Thyroid gland (tissue), 4 donors: ENCODE results near the gene TMEM200B. TPM values are rescaled to one million over a fixed set of nuclear protein-coding genes. Genes with fewer than 3 reads are reported as not detected.

Source experiments
- DNase-seq, 2 donors: peaks; one replicate each; pipeline ENCODE4 v3.0.0-alpha.2; 2019
- H3K27ac ChIP-seq, 3 donors: fragments of 200-600 bp; sonication (generic); 1 replicate in 2 of 3; 2 replicates in 1 of 3; pipeline ENCODE4 v1.5.1; 2016 to 2019; ENCODE audit warnings: mild to moderate bottlenecking in 1 of 3, moderate library complexity in 1 of 3
- H3K27me3 ChIP-seq: fragments of 200-600 bp; sonication (generic); one replicate; pipeline ENCODE4 v1.5.1; 2019
- H3K36me3 ChIP-seq, 2 donors: fragments of 200-600 bp; sonication (generic); one replicate each; pipeline ENCODE4 v1.5.1; 2016 to 2019
- H3K4me1 ChIP-seq, 2 donors: fragments of 200-600 bp; sonication (generic); one replicate each; pipeline ENCODE4 v1.5.1; 2017 to 2019
- H3K4me3 ChIP-seq, 3 donors: fragments of 200-600 bp; sonication (generic); replicated peaks in 1 of 3; 1 replicate in 2 of 3; 2 replicates in 1 of 3; pipeline ENCODE4 v1.5.1; 2016; ENCODE audit warnings: mild to moderate bottlenecking in 1 of 3
- H3K9me3 ChIP-seq: fragments of 200-600 bp; sonication (generic); one replicate; pipeline ENCODE4 v1.5.1; 2017
- CTCF ChIP-seq, 6 experiments: fragments of 200-600 bp in 3 of 6; fragments of 450-650 bp in 3 of 6; sonication (generic) in 3 of 6; IDR thresholded peaks; one replicate each; pipeline ENCODE4 v1.5.1; 2016 to 2019; ENCODE audit warnings: antibody characterized with exemption in 6 of 6, mild to moderate bottlenecking in 2 of 6, inconsistent platforms in 1 of 6, moderate library complexity in 1 of 6
- POLR2A ChIP-seq, 2 donors: fragments of 450-650 bp; IDR thresholded peaks; one replicate each; pipeline ENCODE4 v1.6.1; 2017; ENCODE audit warnings: antibody characterized with exemption in 2 of 2, mild to moderate bottlenecking in 2 of 2, moderate library complexity in 1 of 2
- WGBS, 2 donors: methylation state at CpG; one replicate each; pipeline ENCODE4 v1.1.5; 2017; 5-methylcytosine and 5-hydroxymethylcytosine counted together
- intact Hi-C: fragments of 100-400 bp; cut with DNase I; formaldehyde crosslinking; loops from one replicate; pipeline ENCODE4 v1.15.1; 2023
- total RNA-seq, 4 donors: library from RNA; depleted of rRNA; stranded (reverse); fragments of >200 nt; gene quantifications; one replicate each; pipeline ENCODE4 v1.2.3, GENCODE V29; 2016

Gene TMEM200B
- total RNA-seq: 1 to 10 TPM; 1.9 to 8.2 (median 2.7) TPM

GRCh38 chr1:29123887-29124365 is at the start of gene TMEM200B:
Gene TMEM200B (minus strand): TSS chr1:29123903. CDS start chr1:29121828, 2,075 bp downstream.
- no peak for DNase-seq
- peak within 1 kb of the TSS; percentile 0 to 69 (median 50) for H3K4me3 ChIP-seq
- TF ChIP-seq CTCF (IDR thresholded peaks at IDR 0.05) (no peak), POLR2A (IDR thresholded peaks at IDR 0.05) (no peak)
- H3K9me3 ChIP-seq: no peaks in the 10 kb centered on the region
- 2 to 4% methylated on average over 13 of the region's 46 CpGs for whole genome bisulfite sequencing, 2 donors
- H3K36me3 ChIP-seq: no peaks in the 10 kb centered on the region
- H3K4me1 ChIP-seq: peaks cover 26 to 33% of the 10 kb centered on the region in 2 donors
- peaks cover 7% of the 10 kb centered on the region for H3K27me3 ChIP-seq
- intact Hi-C loops: no loop called here
- peak within 1 kb of the TSS; percentile 71 to 84 (median 81) for H3K27ac ChIP-seq

- H3K4me1 ChIP-seq: peaks cover 33 to 43% of the 10 kb centered on the region in 2 donors
- TF ChIP-seq POLR2A (IDR thresholded peaks at IDR 0.05) (no peak), CTCF (IDR thresholded peaks at IDR 0.05) (no peak)
- no peaks in the 10 kb centered on the region for H3K36me3 ChIP-seq
- H3K27ac ChIP-seq: no peak overlapping the region
- intact Hi-C loops: no loop called here
- WGBS, 2 donors: 77 to 84% methylated on average over 8 of the region's 8 CpGs
- DNase-seq: no peak
- no peaks in the 10 kb centered on the region for H3K9me3 ChIP-seq
- no peak overlapping the region for H3K4me3 ChIP-seq
- no peaks in the 10 kb centered on the region for H3K27me3 ChIP-seq
Measured at GRCh38 chr1:29172415-29172939, 48.8 kb upstream of the TMEM200B start.

- TF ChIP-seq CTCF (IDR thresholded peaks at IDR 0.05) (no peak), POLR2A (IDR thresholded peaks at IDR 0.05) (no peak)
- Histone ChIP-seq H3K36me3 (no peaks in the 10 kb centered on the region), H3K27ac (no peak overlapping the region), H3K4me3 (no peak overlapping the region), H3K4me1 (peaks cover 38 to 50% of the 10 kb centered on the region in 2 donors), H3K9me3 (no peaks in the 10 kb centered on the region), H3K27me3 (no peaks in the 10 kb centered on the region)
- no peak for DNase-seq
- intact Hi-C loops: no loop called here
- WGBS, 2 donors: 87 to 91% methylated on average over 5 of the region's 5 CpGs
Measured at GRCh38 chr1:29171521-29171920, 47.8 kb upstream of the TMEM200B start.

- intact Hi-C loops: no loop called here
- Histone ChIP-seq H3K4me1 (peaks cover 38 to 50% of the 10 kb centered on the region in 2 donors), H3K27me3 (no peaks in the 10 kb centered on the region), H3K27ac (no peak overlapping the region), H3K9me3 (no peaks in the 10 kb centered on the region), H3K4me3 (no peak overlapping the region), H3K36me3 (no peaks in the 10 kb centered on the region)
- WGBS, 2 donors: 40 to 45% methylated on average over 3 of the region's 3 CpGs
- TF ChIP-seq CTCF (IDR thresholded peaks at IDR 0.05) (no peak), POLR2A (IDR thresholded peaks at IDR 0.05) (no peak)
- DNase-seq: no peak
Measured at GRCh38 chr1:29171089-29171488, 47.4 kb upstream of the TMEM200B start.

GRCh38 chr1:29169976-29170375 is 46.3 kb upstream of the TMEM200B start:
- intact Hi-C loops: no loop called here

More at GRCh38 chr1:29169976-29170375, 46.3 kb upstream of the TMEM200B start:
- TF ChIP-seq CTCF (IDR thresholded peaks at IDR 0.05): no peak
- TF ChIP-seq POLR2A (IDR thresholded peaks at IDR 0.05): no peak
- DNase-seq: no peak
- H3K4me3 ChIP-seq: no peak overlapping the region
- H3K27ac ChIP-seq: no peak overlapping the region
- WGBS, 2 donors: 73 to 78% methylated on average over 3 of the region's 3 CpGs
- H3K36me3 ChIP-seq: no peaks in the 10 kb centered on the region
- no peaks in the 10 kb centered on the region for H3K27me3 ChIP-seq
- no peaks in the 10 kb centered on the region for H3K9me3 ChIP-seq
- peaks cover 36 to 56% of the 10 kb centered on the region in 2 donors for H3K4me1 ChIP-seq
